HT1080 (cell line): Measurements from ENCODE around the gene WFDC2. TPM values are rescaled to one million over a fixed set of nuclear protein-coding genes. Genes with fewer than 3 reads are reported as not detected.
A peak's percentile ranks its signal among the peaks of the same experiment; 100 is the strongest.

Experiments
- DNase-seq: peaks from one replicate; pipeline ENCODE4 v3.0.0-alpha.2; 2015; ENCODE audit warnings: low read depth
- small RNA-seq: library from RNA; depleted of rRNA; stranded (forward); fragments of <200 nt; gene quantifications from one replicate; pipeline ENCODE3, GENCODE V24; 2014
- total RNA-seq: library from RNA; depleted of rRNA; stranded (reverse); fragments of >200 nt; shearing (Covaris generic); gene quantifications from 2 replicates; pipeline ENCODE4 v1.2.3, GENCODE V29; 2014; rRNA removed

WFDC2 gene
- total RNA-seq, 1 experiment from 2014 or later, result not detected

- DNase-seq, result no peak
These were observed 26.0 kb downstream of the WFDC2 start for GRCh38 chr20:45495501-45495941.

GRCh38 chr20:45496166-45496565, 26.6 kb downstream of the WFDC2 start:
- no peak for DNase-seq

- no peak for DNase-seq
These were observed 28.5 kb downstream of the WFDC2 start for GRCh38 chr20:45497971-45498494.

GRCh38 chr20:45500022-45500421, 30.5 kb downstream of the WFDC2 start:
- DNase-seq, result no peak

GRCh38 chr20:45501600-45501999, 32.0 kb downstream of the WFDC2 start:
- no peak for DNase-seq

DNA sequence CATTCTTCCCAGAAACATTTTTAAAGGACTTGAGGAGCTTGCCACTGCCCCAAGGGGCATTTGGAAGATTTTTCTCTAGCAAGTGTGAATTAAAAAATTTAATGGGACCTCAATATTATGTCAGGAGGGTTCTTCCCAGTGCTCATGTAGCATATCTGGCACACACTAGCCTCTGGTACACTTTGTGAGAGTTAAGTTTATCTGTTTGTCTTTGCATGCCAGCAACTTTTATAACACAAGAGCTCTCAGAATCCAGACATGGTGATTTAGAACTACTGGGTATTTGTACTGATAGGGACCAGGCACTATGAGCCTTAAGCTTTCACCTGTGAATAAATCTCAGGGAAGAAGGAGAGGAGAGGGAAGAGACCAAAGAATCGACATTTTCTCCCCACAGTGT, 33.0 kb downstream of the WFDC2 start:
- no peak for DNase-seq

GRCh38 chr20:45503403-45503802, 33.9 kb downstream of the WFDC2 start:
- no peak for DNase-seq

- DNase-seq, result no peak
These were observed 36.8 kb downstream of the WFDC2 start for GRCh38 chr20:45506398-45506797.

- no peak for DNase-seq
These were observed 37.7 kb downstream of the WFDC2 start for GRCh38 chr20:45507011-45507820.

GRCh38 chr20:45508068-45508886, 38.7 kb downstream of the WFDC2 start:
- DNase-seq, result no peak

GRCh38 chr20:45509091-45509490, 39.5 kb downstream of the WFDC2 start:
- DNase-seq, result no peak

- no peak for DNase-seq
These were observed 40.8 kb downstream of the WFDC2 start for GRCh38 chr20:45510242-45510862.

- DNase-seq, result no peak
These were observed 45.8 kb downstream of the WFDC2 start, which contains the start of gene SPINT3 for GRCh38 chr20:45515147-45515913. Gene SPINT3 (minus strand): TSS chr20:45515622. CDS start chr20:45515608, 14 bp downstream.

DNA sequence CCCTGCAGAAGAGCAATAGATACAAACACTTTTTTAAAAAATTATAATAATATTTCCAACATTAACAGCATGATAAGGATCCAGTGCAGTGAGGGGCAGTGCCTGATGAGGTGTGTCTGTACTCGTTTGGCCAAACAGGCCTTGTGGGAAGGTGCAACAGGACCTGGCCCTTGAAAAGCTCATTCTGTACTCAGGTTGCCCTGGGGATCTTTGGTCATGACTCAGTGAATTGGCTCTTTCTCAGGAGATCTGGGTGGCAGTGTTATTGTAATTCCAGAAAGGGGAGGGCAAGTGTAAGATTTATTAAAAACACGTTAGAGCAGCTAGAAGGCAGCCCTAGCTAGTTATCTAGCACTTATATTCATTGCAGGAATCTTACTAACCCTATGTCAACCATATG, 48.7 kb downstream of the WFDC2 start:
- peak; percentile 15 for DNase-seq

DNA sequence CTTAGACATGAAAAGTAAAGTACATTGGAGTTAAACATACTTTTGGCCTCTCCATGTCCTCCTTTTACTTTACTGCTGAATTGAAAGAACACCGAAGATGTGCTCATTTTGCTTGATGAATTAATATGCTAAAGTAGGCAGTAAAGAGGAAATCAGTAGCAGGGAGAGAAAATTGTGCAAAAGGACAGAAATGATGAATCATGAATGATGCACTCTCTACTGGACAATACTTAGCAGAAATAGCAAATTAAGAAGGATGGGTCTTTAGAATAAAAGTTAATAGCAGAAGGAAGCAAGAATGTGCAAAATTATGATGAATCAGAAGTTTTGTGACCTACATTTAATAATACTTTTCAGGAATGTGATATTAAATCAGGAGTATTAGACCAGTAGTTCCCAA, 54.3 kb downstream of the WFDC2 start:
- DNase-seq, result no peak

GRCh38 chr20:45527294-45527693, 57.7 kb downstream of the WFDC2 start:
- no peak for DNase-seq

Small RNAs within 50 kb of the gene (small RNA-seq; reads per million reads assigned to genes)
- gene MIR6812, result not detected

Other genes with a start within 250 kb of the WFDC2 start
- not detected in 2 replicates for gene SEMG2, start 248.4 kb upstream of the WFDC2 start, total RNA-seq
- not detected in 2 replicates for gene SLPI, start 215.2 kb upstream of the WFDC2 start, total RNA-seq
- not detected in 2 replicates for gene RBPJL, start 162.9 kb upstream of the WFDC2 start, total RNA-seq
- 0.10 TPM in 1 of 2 replicates, not detected in the other for gene MATN4, start 161.5 kb upstream of the WFDC2 start, total RNA-seq
- gene SDC4, start 121.3 kb upstream of the WFDC2 start, total RNA-seq, result 47.8 and 53.4 TPM in 2 replicates
- 16.2 and 28.9 TPM in 2 replicates for gene SYS1, start 106.6 kb upstream of the WFDC2 start, total RNA-seq
- not detected in 2 replicates for gene TP53TG5, start 91.4 kb upstream of the WFDC2 start, total RNA-seq
- 10.1 and 16.8 TPM in 2 replicates for gene DBNDD2, start 61.5 kb upstream of the WFDC2 start, total RNA-seq
- gene PIGT, start 53.6 kb upstream of the WFDC2 start, total RNA-seq, result 88.5 and 139 TPM in 2 replicates
- gene SPINT3, start 45.9 kb downstream of the WFDC2 start, total RNA-seq, result not detected in 2 replicates
- gene WFDC6, start 69.7 kb downstream of the WFDC2 start, total RNA-seq, result not detected in 2 replicates
- not detected in 2 replicates for gene EPPIN, start 77.6 kb downstream of the WFDC2 start, total RNA-seq
- not detected in 2 replicates for gene WFDC8, start 109.5 kb downstream of the WFDC2 start, total RNA-seq
- gene WFDC10A, start 160.0 kb downstream of the WFDC2 start, total RNA-seq, result not detected in 2 replicates
- not detected in 2 replicates for gene WFDC9, start 161.5 kb downstream of the WFDC2 start, total RNA-seq
- not detected in 2 replicates for gene WFDC11, start 200.5 kb downstream of the WFDC2 start, total RNA-seq
- not detected in 2 replicates for gene WFDC13, start 232.3 kb downstream of the WFDC2 start, total RNA-seq
- gene WFDC10B, start 235.3 kb downstream of the WFDC2 start, total RNA-seq, result 0.39 and 0.77 TPM in 2 replicates